ENCODE data around the gene USF2. TPM values are rescaled to one million over a fixed set of nuclear protein-coding genes. Genes with fewer than 3 reads are reported as not detected.

USF2 gene
- total RNA-seq, 2 donors from 2014 or later, result 107 to 151 TPM

DNA sequence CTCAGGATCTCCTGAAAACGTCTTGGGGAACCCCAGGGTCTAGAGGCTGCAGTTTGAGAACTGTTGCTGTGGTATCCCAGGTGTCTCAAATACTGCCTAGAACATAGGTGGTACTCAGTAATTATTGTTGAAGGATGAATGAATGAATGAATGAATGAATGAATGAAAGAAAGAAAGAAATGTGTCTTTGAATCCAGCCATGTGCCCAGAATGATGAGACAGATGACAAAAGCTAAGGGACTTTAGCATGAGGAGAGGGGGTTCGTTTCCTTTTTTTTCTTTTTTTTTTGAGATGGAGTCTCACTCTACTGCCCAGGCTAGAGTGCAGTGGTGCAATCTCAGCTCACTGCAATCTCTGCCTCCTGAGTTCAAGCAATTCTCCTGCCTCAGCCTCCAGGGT lies 12.2 kb upstream of the USF2 start:
- Histone ChIP-seq H3K4me3 (no peak overlapping the region), H3K27ac (no peak overlapping the region), H3K9me3 (no peaks in the 10 kb centered on the region), H3K4me1 (replicated peaks) (no peaks in the 10 kb centered on the region), H3K27me3 (replicated peaks; ENCODE audit: insufficient read depth) (no peaks in the 10 kb centered on the region), H3K36me3 (no peaks in the 10 kb centered on the region)
- WGBS, result 47% methylated on average over 2 of the region's 2 CpGs
- no peak for DNase-seq (ENCODE audit: low spot score)
- TF ChIP-seq POLR2A (IDR thresholded peaks at IDR 0.05), result no peak
- TF ChIP-seq POLR2AphosphoS5 (IDR thresholded peaks at IDR 0.05), result no peak
- TF ChIP-seq, protein P1, sequence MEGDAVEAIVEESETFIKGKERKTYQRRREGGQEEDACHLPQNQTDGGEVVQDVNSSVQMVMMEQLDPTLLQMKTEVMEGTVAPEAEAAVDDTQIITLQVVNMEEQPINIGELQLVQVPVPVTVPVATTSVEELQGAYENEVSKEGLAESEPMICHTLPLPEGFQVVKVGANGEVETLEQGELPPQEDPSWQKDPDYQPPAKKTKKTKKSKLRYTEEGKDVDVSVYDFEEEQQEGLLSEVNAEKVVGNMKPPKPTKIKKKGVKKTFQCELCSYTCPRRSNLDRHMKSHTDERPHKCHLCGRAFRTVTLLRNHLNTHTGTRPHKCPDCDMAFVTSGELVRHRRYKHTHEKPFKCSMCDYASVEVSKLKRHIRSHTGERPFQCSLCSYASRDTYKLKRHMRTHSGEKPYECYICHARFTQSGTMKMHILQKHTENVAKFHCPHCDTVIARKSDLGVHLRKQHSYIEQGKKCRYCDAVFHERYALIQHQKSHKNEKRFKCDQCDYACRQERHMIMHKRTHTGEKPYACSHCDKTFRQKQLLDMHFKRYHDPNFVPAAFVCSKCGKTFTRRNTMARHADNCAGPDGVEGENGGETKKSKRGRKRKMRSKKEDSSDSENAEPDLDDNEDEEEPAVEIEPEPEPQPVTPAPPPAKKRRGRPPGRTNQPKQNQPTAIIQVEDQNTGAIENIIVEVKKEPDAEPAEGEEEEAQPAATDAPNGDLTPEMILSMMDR (IDR thresholded peaks at IDR 0.05), result no peak
- intact Hi-C loops (cut with DNase I), result no loop called here

DNA sequence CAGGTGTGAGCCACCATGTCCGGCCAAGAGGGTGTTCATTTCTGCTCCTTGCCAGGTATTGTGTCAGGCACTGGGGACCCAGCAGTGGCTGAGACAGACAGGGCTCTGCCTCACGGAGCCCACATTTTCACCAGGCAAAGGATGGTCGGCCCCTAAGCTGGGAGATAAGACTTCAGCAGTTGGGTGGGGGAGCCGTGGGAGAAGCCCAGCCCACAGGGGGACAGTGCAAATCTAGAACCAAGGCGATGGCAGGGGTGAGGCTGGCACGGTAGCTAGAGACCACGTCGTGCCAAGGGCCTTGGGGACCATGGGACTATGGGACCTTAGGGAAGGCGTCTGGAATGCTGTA lies 11.7 kb upstream of the USF2 start:
- H3K9me3 ChIP-seq, result no peaks in the 10 kb centered on the region
- H3K27ac ChIP-seq, result no peak overlapping the region
- intact Hi-C loops (cut with DNase I), result no loop called here
- H3K4me3 ChIP-seq, result no peak overlapping the region
- TF ChIP-seq, protein P1 (IDR thresholded peaks at IDR 0.05), result no peak
- no peak for TF ChIP-seq POLR2A (IDR thresholded peaks at IDR 0.05)
- no peak for TF ChIP-seq POLR2AphosphoS5 (IDR thresholded peaks at IDR 0.05)
- DNase-seq (ENCODE audit: low spot score), result no peak
- no peaks in the 10 kb centered on the region for H3K36me3 ChIP-seq
- H3K27me3 ChIP-seq (replicated peaks; ENCODE audit: insufficient read depth), result no peaks in the 10 kb centered on the region
- 79% methylated on average over 9 of the region's 9 CpGs for WGBS
- no peaks in the 10 kb centered on the region for H3K4me1 ChIP-seq (replicated peaks)

DNA sequence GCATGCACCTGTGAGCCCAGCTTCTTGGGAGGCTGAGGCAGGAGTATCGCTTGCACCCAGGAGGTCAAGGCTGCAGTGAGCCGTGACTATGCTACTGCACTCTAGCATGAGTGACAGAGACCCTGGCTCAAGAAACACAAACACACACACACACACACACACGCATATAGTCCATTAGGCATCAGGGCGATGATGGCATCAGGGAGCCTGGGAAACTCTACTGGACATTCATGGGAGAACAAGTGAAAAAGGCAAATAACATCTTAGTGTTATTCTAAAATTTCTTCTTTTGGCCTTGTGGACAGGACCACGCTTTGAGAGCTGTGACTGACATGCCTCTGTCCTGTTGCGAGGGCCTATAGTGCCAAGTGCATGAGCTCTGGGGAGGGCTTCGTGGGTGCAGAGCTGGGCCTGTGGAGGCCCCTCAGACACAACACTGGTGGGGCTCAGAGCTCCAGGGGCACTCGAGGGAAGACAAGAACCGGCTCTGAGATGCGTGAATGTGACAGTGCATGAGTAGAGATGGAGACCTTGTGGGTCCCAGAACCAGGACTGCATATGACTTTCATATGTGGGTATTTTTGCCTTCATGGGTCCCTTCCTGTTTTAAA lies 8.0 kb upstream of the USF2 start:
- no peak for DNase-seq (ENCODE audit: low spot score)
- intact Hi-C loops (cut with DNase I), result no loop called here
- no peak overlapping the region for H3K27ac ChIP-seq
- WGBS, result 83% methylated on average over 10 of the region's 10 CpGs
- H3K9me3 ChIP-seq, result no peaks in the 10 kb centered on the region
- no peak overlapping the region for H3K4me3 ChIP-seq
- H3K4me1 ChIP-seq (replicated peaks), result peaks cover 2% of the 10 kb centered on the region
- no peaks in the 10 kb centered on the region for H3K27me3 ChIP-seq (replicated peaks; ENCODE audit: insufficient read depth)
- no peaks in the 10 kb centered on the region for H3K36me3 ChIP-seq
- TF ChIP-seq POLR2AphosphoS5 (IDR thresholded peaks at IDR 0.05) (no peak), POLR2A (IDR thresholded peaks at IDR 0.05) (no peak)
- TF ChIP-seq, protein P1 (IDR thresholded peaks at IDR 0.05), result no peak

DNA sequence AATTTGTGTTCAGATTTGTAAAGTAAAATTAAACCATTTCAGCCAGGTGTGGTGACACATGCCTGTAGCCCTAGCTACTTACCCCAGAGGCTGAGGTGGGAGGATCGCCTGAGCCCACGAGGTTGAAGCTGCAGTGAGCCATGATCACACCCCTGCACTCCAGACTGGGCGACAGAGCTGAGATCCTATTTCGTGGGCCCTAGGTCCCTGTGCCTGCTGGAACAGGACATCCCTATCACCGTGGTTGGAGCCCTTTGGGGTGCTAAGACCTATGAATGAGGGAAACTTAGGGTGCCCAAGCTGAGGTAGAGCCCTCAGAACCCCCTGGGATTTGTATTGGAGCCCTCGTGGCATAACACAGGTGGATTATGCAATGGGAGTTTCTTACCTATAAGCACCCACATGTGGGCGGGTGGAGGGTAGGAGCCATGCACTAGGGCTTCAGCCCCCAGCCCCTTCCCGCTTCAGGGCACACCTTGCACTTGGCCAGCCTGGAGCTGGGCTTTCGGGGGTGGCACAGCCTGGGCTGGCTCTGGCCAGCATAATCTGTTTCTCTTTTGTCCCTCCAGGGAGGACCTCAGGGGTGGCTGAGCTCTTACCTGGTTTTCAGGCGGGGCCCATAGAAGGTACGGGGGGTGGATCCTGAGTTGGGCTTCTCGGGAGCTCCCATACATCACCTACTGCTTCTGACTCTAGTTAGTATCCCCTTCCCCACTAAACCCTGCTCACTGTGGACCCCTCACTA lies 7.2 kb upstream of the USF2 start:
- WGBS, result 72% methylated on average over 12 of the region's 12 CpGs
- TF ChIP-seq, protein P1 (IDR thresholded peaks at IDR 0.05), result no peak
- TF ChIP-seq POLR2A (IDR thresholded peaks at IDR 0.05) (no peak), POLR2AphosphoS5 (IDR thresholded peaks at IDR 0.05) (no peak)
- Histone ChIP-seq H3K27ac (no peak overlapping the region), H3K9me3 (no peaks in the 10 kb centered on the region), H3K27me3 (replicated peaks; ENCODE audit: insufficient read depth) (no peaks in the 10 kb centered on the region), H3K4me1 (replicated peaks) (peaks cover 9% of the 10 kb centered on the region), H3K36me3 (no peaks in the 10 kb centered on the region), H3K4me3 (no peak overlapping the region)
- no peak for DNase-seq (ENCODE audit: low spot score)
- intact Hi-C loops (cut with DNase I), result no loop called here
